OCI-M1 (cell line): Measurements from ENCODE around the gene ZNF511.

Experiments
- DNase-seq: peaks from one replicate; lab custom pipeline; 2025; lab: John Stamatoyannopoulos, UW

Gene ZNF511

DNA sequence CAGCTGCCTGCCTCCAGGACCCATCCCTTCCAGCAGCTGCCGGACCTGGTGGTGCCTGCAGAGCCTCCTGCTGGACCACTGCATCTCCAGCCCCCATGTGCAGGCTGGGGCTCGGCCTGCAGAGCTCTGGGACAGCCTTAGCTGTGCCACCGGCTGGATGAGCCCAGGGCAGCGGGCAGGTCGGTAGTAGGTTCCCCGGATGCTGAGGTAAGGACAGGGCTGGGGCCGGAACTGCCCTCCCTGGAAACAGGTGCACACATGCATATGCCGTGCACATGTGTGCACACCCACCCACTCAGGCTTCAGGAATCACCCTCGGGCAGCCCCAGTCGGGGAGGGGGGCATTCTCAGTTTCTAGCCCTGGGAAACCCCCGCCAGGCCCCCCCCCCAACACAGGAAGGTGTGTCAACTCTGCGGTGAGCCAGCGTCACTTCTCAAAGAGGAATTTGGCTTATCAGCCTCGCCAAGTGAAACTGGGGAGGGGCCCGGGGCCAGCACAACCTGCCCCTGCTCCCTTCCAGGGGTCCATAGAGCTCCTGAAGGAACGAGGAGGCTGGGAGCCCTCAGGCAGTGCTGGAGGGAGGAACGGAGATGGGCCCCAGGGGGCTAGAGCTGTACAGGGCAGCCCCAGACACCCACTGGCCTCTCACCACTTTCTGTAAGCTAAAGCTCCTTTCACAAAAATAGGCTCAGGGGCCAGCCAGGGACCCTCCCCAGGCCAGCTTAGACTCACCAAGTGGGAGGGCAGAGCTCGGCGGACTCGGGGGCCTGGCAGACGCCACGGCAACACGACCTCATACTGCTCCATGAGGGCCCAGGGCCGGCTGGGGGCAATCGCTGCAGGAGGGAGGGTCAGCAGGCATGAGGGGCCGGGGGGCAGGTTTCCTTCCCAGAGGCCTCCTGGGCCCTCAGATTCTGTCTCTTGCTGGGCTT, 33.7 kb upstream of the ZNF511 start:
- DNase-seq: peak; percentile 88

DNA sequence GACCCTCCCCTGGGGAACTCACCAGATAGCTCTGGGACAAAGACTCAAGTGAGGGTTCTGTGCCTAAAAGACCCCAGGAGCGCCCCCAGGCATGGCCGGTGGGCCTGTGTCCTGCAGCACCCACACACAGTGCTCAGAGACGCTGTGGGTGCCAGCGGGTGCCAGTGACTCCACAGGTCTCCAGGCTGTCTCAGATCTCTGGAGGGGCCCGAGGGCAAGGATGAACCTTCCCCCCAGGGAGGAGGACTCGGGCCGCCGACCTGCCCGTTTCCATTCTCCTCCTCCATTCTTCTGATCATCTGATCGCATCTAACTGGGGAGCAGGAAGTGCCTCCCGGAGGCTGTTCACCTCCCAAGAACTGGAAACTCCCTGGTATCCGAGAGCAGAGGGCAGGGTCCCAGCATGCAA, 33.0 kb upstream of the ZNF511 start:
- DNase-seq: peak; percentile 61

DNA sequence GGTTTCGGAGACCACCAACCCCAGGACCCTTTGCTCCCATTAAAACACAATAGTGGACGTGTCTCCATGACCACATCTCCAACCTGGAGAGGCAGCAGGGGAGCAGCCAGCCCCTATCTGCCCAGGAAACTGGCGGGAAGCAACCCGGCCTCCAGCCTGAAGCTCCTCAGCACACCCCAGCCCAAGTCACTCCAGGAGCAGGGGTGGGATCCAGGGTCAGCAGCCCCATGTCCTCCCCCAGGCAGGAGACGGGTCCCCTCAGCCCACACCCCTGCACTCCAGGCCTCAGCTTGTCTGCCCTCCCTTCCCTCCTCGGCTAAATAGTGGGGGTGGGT, 32.6 kb upstream of the ZNF511 start:
- DNase-seq: no peak

DNA sequence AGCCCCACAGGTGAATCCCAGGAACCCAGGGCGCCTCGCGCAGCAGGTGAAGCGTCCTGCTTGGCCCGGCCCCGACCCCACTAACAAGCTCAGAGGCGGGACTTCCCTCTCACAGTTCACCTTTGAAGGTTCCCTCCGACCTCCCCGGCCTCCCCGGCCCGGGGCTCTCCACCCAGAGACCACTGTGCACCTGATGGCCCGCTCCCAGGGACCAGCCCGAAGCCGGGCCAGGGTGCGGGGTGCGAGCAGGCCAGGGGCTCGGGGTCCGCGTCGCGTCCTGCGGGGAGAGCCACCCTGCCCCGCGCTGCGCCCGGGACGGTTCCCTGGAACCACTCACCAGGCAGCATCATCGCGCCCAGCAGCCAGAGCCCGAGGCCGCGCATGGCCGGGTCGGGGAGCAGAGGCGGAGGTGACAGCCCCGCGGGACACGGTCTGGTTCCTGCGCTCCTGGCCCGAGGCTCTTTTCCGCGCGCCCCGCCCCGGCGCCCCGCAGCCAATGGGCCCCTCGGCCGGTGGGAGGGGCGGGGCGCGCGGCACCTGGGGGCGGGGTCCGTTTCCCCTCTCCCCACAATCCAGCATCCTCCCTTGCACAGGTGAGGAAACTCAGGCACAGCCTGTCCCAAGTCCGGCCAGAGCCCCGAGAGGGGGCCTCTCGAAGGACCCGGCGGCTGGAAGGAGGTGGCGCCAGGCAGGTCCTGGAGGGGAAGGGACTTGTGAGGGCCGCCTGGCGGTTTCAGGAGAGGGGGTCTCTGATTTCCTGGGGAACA, 32.1 kb upstream of the ZNF511 start, which contains the start of gene ADAM8:
Gene ADAM8 (minus strand): TSS at position 434 of the 767 bp plus-strand sequence. CDS start 51 bp downstream, at position 383.
- DNase-seq: no peak

DNA sequence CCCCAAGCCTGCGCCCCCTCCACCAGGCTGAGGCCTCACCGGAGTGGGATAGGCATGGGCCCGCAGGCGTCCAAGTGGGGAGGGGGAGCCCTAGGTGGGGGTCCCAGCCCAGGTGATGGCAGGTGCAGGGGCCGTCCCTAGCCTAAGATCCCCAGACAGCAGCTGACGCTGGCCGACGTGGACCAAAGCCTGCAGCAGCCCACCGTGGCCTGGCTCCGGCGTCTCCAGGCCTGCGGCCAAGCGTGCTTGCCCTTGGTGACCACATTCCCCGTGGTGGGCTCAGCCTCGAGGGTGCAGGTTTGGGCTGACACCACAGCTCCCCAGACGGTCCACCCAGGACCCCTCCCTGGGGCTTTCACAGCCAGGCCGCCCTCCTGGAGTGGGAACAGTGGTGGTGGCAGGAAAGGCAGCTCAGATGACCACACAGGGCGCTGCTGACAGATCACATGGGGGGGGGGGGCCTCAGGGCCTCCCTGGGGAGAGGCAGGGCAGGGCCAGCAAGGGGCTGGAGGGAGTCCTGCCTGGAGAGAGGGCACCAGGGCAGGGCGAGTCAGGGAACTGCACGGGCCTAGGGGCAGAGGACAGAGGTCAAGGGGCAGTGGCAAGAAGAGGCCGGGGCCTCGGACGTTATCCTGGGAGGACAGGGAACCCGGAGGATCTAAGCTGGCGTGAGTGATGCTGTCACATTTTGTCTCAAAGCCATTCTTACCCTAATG, 31.3 kb upstream of the ZNF511 start:
- DNase-seq: no peak

DNA sequence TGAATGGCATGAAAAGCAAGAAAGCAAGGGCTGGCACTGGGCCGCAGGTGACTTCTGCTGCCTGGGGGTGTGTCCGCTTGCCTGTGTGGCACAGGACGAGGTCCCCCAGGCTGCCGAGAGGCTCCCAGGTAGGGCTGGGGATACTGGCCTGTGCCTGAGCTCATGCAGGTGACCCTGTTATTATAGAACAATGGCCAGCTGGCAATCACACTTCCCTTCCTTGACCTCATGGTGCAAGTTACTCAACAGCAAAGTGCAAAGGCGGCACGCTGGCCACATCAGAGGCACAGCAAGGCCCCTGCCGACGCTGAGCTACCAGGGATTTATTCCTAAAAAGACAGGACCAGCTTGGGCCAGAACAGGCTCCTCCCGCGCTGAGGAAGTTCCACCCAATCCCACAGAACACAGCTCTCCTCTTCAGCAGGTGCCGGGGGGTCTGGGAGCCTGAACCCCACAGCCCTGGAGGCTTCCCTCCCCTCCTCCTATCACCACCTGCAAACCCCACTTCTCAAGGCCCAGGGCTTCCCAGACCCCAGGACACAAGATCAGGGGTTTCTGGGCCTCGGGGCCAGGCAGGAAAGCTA, 30.6 kb upstream of the ZNF511 start:
- peak; percentile 90 for DNase-seq

DNA sequence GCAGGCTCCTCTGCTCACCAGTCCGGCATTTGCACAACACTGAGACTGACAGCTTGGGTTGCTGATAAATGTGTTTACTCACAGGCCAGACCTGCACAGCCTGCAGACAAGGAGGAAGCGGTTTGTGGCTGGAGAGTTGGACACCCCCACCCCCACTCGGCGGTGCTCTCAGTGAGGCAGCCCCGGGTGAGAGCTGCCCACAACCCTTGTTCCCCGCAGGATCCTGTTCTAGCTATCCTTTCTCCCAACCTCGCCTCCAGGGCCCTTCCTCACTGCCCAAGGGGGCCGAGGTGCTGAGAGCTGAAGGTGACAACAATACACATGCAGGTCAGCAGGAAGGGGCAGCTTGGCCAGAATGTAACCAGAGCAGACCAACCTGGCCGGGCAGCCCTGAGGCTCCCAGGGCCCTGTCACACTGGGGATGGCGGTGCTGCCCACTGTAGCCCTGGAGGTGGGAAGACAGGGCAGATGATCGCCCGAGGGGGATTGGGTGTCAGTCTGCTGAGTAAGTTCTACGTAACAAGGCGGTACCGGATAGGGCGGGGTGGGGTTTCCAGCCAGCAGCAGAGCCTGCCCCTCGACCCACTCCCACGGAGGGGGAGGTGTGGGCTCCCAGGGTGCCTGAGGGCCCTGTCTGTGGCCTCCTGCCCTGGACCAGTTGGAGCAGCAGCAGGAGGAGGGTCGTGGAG, 30.0 kb upstream of the ZNF511 start:
- peak; percentile 98 for DNase-seq

DNA sequence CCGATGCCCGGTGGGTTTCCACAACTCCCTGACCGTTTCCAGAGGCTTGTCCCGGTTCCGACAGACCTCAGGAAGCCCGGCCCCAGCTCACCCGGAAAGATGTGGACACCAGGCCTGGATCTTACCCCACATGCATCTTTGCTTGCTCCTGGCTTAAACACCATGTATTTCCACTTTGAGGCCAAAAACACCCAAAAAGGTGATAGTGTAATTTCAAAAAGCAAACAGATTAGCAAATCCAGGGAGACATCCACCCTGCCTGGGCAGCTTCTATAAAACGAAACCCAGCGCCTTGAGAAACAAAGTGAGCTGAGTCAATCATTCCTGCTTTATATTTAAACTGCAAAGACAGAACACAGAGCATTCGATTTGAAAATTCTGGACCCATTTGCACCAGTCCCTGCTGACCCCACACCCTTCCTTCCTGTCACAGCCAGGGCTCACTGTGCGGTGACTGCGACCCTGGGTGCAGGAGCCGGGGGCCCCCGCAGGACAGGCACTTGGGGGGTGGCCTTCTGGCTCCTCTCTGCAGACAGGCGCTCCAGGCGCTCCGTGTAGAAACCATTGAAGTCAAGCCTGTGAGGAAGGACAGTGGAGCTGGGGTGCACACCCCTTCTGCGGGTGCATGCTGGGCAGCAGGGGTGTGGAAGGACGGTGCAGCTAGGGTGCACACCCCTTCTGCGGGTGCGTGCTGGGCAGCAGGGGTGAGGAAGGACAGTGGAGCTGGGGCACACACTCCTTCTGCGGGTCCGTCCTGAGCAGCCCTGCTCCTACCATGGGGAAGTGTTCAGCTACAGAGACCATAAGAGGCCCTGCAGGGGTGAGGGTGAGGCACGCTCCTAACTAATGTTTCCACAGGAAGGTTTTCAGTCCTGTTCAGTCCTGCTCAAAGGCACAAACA, 29.1 kb upstream of the ZNF511 start:
- peak; percentile 38 for DNase-seq

DNA sequence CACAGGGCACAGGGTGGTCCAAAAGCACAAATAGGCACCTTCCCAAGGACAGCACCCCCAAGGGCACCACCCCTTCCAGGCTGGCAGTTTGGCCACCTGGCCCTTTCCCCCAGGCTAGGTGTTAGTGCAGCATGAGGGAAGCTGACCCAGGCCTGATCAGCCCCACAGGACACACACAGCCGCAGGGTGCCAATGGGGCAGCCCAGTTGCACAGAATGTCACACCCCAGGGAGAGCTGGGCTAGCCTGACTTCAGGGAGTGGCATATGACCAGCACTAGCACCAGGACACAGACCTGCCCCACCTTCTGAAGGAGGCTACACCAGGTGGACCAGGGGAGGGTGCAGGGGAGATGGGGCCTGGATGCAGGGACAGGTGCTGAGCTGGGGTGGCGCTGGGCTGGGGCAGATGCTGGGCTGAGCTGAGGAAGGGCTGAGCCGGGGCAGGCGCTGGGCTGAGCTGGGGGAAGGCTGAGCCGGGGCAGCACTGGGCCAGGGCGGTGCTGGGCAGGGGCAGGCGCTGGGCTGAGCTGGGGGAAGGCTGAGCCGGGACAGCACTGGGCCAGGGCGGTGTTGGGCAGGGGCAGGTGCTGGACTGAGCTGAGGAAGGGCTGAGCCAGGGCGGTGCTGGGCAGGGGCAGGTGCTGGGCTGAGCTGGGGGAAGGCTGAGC, 28.2 kb upstream of the ZNF511 start:
- DNase-seq: no peak

DNA sequence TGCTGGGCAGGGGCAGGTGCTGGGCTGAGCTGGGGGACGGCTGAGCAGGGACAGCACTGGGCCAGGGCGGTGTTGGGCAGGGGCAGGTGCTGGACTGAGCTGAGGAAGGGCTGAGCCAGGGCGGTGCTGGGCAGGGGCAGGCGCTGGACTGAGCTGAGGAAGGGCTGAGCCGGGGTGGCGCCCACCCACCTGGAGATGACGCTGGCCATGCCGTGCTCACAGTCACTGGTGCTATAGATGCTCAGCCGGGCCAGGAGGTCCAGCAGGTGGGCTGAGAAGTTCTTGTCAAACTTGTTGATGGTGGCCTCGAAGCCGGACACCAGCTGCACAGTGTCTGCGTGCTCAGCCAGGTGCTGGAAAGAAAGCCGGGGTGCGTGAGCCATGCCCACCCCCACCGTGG, 27.6 kb upstream of the ZNF511 start:
- no peak for DNase-seq

DNA sequence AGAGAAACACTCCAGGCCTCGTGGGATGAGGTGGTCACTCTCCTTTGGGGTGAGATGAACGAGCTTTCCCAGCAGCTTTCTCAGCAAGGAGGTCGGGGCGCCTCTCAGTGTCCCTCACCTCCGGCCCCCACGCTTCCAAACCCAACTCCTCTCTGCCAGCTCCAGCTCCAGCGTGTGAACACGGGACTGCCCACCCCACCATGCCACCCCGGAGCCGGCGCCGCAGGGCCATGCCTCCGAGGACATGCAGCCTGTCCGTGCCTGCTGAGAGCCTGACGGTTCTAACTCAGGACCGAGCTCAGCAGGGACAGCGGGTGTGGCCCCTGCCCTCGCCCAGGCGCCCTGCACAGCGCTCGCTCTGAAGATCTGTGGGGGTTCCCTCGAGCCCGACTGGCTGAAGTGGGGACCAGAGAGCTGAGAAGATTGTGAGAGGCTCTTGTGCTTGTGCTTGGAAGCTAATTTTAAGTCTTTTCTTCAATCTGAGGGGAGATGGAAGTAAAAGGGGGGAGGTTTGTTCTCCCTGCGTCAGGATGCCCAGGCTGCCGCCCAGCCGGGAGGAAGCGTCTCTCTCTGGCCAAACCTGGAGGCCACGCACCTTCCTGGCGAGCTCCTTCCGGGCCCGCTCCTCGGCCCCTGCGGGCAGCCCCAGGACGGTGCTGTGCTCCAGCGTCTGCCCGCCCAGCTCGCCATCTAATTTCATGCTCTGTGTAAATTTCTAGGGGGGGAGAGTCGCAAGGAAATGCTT, 26.9 kb upstream of the ZNF511 start:
- DNase-seq: no peak

DNA sequence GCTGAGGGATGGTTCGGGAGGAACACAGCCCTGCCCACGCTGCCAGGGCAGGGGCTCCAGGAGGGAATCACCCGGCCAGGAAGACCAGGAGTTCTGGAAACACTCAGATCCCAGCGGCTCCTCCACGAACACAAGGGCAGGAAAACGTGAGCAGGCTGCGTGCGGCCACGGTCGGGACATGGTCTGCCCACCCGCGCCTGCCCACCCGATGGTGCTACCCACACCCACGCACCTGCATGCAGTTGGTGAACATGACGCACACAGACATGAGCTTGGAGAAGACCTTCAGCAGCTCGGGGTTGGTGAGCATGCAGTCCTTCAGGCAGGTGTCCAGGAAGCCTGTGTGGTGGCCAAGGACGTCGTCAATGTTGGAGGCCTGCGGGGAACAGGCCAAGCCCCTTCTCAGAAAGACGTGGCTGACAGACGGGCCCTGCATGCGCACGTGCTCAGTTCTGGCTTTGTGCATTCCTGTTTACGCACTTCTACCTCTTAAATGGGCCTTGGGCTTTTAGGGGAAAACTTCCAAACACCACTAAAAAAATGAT, 25.8 kb upstream of the ZNF511 start:
- DNase-seq: no peak

DNA sequence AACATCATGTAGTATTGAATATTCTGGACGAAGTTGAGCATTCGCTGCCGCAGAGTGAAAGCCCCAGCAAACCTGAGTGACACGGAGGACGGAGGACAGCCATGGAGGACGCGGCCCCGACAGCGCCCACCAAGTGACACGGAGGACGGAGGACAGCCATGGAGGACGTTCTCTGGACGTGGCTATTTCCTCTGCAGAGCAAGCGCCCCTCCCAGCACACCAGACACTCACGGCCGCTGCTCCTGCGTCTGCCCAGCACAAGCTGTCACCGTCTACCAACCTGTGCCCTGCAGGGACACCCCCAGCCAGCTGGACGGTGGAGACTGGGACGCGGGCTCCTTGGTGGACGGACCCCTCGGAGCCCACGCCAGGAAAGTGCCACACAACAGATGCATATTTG, 24.8 kb upstream of the ZNF511 start:
- DNase-seq: no peak

DNA sequence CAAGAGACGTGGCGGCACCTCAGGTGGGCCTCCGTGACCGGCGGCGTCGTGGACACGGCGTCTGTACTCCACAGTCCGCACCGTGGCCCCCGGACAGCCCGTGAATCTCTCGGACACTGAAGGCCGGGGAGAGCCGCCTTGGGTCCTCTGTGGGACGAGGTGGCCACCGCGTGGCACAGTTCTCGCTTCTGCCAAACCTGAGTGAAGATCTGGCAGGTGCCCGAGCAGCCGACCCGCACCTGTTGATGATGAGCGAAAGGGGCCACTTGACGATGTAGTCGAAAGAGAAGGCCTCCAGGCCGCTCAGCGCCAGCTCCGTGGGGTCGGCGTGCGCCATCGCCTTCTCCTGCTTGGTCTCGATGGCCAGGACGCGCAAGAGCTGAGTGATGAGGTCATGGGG, 23.5 kb upstream of the ZNF511 start:
- DNase-seq: no peak

DNA sequence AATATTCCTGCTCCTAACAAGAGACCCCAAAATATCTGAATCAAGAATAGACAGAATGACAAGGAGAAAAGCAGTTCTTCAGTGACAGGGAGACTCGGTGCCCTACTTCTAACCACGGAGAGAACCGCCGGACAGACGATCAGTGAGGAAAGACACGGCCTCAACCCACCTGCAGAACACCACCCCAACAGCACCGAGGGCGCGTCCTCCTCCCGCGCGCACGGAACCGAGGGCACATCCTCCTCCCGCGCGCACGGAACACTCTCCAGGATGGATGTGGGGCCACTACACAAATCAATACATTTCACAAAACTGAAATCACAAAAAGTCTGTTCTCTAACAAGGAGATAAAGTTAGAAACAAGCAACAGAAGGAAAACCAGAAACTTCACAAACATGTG, 22.3 kb upstream of the ZNF511 start:
- no peak for DNase-seq

DNA sequence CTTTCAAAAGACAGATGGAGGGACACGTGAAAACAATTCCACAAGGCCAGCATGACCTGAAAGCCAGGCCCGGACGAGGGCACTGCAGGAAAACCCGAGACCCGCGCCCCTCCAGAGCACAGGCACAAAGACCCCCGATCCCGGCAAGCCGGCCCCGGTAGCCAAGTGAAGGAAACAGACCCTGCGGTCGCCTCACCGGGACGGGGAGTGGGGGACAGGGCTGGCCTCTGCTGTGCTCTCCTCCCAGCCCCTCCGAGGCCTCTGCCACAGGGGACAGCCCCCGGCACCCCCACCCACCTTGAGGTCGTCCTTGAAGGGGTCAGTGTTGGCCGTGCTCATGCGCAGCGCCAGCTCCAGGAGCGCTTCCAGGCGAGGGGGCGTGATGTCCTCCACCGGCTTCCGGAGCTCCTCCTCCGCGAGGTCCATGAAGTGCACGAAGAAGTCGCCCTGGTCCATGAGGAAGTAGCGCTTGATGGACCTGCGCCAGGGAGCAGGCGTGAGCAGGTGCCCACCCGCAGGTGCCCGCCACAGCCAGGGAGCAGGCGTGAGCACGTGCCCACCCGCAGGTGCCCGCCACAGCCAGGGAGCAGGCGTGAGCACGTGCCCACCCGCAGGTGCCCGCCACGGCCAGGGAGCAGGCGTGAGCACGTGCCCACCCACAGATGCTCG, 20.7 kb upstream of the ZNF511 start:
- no peak for DNase-seq

DNA sequence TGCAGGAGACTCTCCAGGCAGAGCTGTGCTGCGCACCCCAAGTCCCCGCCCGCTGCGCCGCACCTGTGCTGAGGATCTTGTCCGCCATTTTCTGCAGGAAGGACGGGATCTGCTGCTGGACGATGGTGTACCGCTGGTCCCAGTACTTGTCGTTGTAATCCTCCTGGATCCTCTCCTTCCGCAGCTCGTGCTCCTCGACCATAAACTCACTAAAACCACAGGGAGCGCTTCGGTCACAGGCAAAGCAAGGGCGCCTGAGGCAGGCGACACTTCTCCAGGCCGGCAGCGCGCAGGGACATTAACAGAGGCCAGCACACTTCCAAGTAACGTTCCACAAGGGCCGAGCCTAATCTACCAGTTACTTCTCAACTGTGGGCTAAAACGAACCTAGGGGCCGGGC, 19.0 kb upstream of the ZNF511 start:
- no peak for DNase-seq
